Ectodermal cell (in vitro differentiated cells): ENCODE results near the gene SGMS1.

Experiments used
- H3K27ac ChIP-seq: 2 replicates; pipeline ENCODE4 v1.7.0; 2013; ENCODE audit warnings: mild to moderate bottlenecking, low read depth, low read length; ENCODE audit not compliant: insufficient read depth, poor library complexity, severe bottlenecking
- H3K27me3 ChIP-seq: 2 replicates; pipeline ENCODE4 v1.7.0; 2013; ENCODE audit warnings: mild to moderate bottlenecking, low read length; ENCODE audit not compliant: insufficient read depth, control insufficient read depth, poor library complexity, severe bottlenecking
- H3K36me3 ChIP-seq: one replicate; pipeline ENCODE4 v1.7.0; 2013; ENCODE audit warnings: low read length; ENCODE audit not compliant: control insufficient read depth, insufficient read depth
- H3K4me1 ChIP-seq: one replicate; pipeline ENCODE4 v1.7.0; 2013; ENCODE audit warnings: low read length; ENCODE audit not compliant: control insufficient read depth, insufficient read depth
- H3K4me3 ChIP-seq: 2 replicates; pipeline ENCODE4 v1.7.0; 2013; ENCODE audit warnings: low read depth, low read length, control low read depth; ENCODE audit not compliant: insufficient read depth
- H3K9me3 ChIP-seq: 2 replicates; pipeline ENCODE4 v1.7.0; 2013; ENCODE audit warnings: mild to moderate bottlenecking, low read length, moderate library complexity; ENCODE audit not compliant: control insufficient read depth
- WGBS, 2 experiments: methylation state at CpG; one replicate each; pipeline ENCODE4 v1.1.7; 2013; ENCODE audit warnings: missing lambda C conversion rate in 2 of 2; 5-methylcytosine and 5-hydroxymethylcytosine counted together

Gene SGMS1

DNA sequence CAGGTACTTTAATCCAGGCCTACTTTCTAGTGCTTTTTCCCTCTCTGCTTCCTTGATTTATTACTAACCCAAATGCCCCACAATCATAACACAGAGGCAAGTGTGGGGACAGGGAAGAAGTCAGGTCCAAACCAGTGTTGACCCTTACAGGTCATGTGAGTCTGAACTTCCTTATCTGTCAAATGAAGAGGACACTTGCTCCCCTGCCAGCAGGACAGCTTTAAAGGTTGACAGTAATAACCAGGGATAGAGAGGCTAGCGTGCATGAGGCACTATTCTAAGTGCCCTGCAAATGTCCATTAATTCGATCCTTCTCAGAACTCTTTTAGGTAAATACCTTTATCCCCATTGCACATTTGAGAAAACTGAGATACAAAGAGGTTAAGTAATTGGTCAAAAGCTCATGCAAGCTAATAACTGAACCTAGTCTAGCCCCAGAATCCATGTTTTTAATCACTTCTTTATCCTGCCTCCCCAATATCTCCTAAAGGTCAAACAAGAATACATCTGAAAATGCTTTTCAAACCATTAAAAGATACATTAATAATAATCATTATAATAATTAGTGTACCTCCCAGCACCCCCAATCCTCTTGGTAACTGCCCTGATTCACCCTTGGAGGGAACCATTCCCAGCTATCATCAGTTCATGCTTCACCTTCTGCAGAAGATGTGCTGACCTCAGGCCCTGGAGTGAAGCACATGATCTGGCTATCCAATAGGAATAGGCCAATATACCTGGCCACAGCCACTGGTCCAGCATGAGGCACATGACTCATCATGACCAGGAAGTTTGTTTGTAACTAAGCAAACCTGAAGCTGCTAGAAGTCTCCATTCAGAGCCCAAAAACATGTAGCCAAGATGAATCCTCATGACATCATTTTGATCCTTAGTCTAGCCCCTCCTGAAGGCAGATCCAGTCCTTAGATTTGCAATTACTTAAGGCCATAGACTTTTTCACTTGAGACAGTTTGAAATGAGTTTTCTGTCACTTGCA lies 40.7 kb downstream of the SGMS1 start:
- Histone ChIP-seq H3K4me1 (no peaks in the 10 kb centered on the region), H3K36me3 (no peaks in the 10 kb centered on the region), H3K9me3 (no peaks in the 10 kb centered on the region), H3K4me3 (no peak overlapping the region), H3K27me3 (no peaks in the 10 kb centered on the region), H3K27ac (no peak overlapping the region)
- WGBS, 2 experiments = 89 to 95% methylated on average over 2 of the region's 2 CpGs

DNA sequence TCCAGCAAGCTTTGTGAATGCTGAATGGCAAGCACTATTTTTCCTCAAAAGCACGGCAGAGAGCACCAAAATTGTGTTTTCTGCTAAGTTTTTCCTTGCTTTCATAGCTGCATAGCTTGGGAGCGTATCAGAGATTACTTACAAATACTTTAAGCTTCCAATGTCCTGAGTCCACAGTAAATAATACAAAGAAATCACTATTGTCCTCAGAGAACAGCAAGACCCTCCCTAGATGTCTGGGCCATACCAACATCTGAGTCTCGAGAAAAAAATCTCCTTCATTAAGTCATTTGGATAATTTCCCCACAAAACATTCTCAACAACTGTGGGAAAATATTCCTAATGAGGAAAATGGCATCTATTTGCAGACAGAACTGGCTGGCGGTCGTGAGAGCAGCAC lies 41.7 kb downstream of the SGMS1 start:
- no peak overlapping the region for H3K4me3 ChIP-seq
- no peak overlapping the region for H3K27ac ChIP-seq
- no peaks in the 10 kb centered on the region for H3K36me3 ChIP-seq
- H3K4me1 ChIP-seq = no peaks in the 10 kb centered on the region
- 84 to 89% methylated on average over 5 of the region's 5 CpGs for WGBS, 2 experiments
- no peaks in the 10 kb centered on the region for H3K27me3 ChIP-seq
- no peaks in the 10 kb centered on the region for H3K9me3 ChIP-seq

DNA sequence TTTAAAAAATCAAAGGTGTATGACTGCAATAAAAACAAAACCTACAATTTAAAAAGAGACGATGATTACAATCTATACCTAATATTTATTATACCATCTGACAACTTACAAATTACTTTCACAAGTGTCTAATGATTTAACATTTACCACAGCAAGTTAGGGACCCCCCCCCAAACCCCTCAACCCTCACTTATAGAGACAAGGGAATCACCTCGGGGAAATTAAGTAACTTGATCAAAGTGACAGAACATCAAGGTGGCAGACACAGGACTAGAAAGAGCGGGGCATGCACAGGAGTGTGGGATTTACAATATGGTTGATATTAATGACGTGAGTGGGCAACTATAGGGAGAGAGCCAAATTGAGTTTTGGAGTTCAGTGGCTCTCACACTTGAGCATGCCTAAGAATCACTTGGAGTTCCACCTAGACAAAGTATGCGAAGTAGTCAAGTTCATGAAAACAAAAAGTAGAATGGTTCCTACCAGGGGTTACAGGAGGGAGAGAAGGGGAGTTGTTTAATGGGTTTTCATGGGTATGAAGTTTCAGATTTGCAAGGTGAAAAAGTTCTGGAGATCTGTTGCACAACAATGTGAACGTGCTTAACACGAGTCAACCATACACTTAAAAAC lies 43.4 kb downstream of the SGMS1 start:
- Histone ChIP-seq H3K27ac (no peak overlapping the region), H3K4me1 (no peaks in the 10 kb centered on the region), H3K36me3 (no peaks in the 10 kb centered on the region), H3K4me3 (no peak overlapping the region), H3K9me3 (no peaks in the 10 kb centered on the region), H3K27me3 (no peaks in the 10 kb centered on the region)
- WGBS, 2 experiments = 95 to 96% methylated on average over 5 to 7 of the region's 7 CpGs

DNA sequence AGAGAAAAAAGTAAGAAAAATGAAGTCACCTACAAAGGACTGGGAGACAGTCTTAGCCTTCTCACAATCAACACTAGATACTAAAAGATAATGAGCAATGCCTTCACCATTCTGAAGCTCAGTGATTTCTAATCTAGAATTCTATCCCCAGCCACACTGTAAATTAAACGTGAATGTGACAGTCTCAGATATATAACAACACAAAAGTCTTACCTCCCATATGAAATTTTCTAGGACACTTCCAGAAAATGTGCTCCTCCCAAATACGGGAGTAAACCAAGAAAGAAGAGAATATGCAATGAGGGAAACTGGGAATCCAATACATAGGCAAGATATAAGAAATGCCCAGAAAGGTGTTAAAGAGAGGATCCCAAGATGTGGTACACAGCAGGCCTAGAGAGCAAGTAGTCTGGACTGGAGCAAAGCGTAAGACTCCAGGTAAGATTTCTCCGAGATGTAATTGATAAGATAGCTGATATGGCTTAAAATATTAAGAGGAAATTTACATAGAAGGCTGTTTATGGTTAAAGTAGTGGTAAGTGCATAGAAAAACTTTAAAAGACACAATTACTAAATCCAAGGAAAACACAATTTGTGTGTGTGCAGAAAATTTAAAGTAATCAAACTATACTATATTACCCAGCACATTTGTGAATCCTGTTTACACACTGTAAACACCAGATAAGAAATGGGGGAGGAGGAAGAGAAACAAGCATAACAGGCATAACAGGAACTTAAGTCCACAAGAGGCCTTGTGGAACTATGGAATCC lies 44.1 kb downstream of the SGMS1 start:
- 89 to 94% methylated on average over 4 of the region's 4 CpGs for WGBS, 2 experiments
- Histone ChIP-seq H3K27ac (no peak overlapping the region), H3K9me3 (no peaks in the 10 kb centered on the region), H3K4me3 (no peak overlapping the region), H3K4me1 (no peaks in the 10 kb centered on the region), H3K36me3 (no peaks in the 10 kb centered on the region), H3K27me3 (no peaks in the 10 kb centered on the region)

DNA sequence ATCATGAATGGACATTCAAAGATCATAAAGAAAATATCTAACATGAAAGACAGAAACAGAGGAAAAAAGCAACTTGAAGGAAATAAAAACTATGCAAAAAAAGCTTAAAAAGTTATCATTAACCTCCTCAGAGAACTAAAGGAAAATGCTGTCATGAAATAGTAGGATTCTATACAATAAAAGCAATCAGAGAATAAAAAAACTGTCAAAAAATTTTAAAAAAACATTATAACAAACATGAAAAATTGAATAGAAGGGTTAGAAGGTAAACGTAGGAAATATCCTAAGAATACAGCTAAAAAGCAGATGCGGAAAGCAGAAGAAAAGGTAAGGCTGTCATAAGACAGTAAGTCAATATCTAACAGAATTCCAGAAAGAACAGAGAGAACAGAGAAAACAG lies 44.8 kb downstream of the SGMS1 start:
- H3K9me3 ChIP-seq = no peaks in the 10 kb centered on the region
- H3K27me3 ChIP-seq = no peaks in the 10 kb centered on the region
- H3K27ac ChIP-seq = no peak overlapping the region
- WGBS, 2 experiments = 96 to 100% methylated on average over 2 of the region's 2 CpGs
- H3K4me3 ChIP-seq = no peak overlapping the region
- no peaks in the 10 kb centered on the region for H3K36me3 ChIP-seq
- H3K4me1 ChIP-seq = no peaks in the 10 kb centered on the region

DNA sequence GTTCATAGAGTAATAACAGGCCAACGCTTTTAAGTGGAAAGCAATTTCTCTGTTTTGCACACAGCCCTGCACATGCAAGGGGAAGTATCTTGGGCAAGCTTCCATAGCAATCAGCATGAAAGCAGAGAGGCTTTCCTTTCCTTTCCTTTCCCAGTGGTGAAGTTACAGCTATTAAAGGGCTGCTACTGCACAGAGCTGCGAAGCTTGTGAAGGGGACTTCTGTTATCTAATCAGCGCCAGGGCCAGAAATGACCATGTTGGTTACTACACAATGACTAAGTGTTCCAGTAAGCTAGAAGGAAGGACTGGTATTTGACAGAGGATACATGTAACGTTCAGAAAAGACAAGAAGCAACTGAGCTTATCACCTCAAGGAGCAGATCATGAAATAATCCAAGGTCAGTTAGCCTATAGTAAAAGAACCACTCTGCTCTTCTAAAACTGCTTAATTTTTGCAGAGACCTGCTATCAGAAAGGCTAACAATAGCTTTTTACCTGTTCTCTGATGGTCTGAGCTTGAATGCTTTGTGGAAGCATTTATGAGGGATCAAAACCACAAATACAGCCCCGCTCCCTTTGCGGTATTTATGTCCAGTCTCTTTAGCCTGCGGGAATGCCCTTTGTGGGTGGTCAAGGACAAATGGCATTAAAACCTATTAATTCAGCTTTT lies 45.9 kb downstream of the SGMS1 start:
- no peaks in the 10 kb centered on the region for H3K4me1 ChIP-seq
- no peak overlapping the region for H3K27ac ChIP-seq
- H3K36me3 ChIP-seq = no peaks in the 10 kb centered on the region
- no peak overlapping the region for H3K4me3 ChIP-seq
- no peaks in the 10 kb centered on the region for H3K27me3 ChIP-seq
- no peaks in the 10 kb centered on the region for H3K9me3 ChIP-seq
- 87 to 88% methylated on average over 7 of the region's 7 CpGs for WGBS, 2 experiments

DNA sequence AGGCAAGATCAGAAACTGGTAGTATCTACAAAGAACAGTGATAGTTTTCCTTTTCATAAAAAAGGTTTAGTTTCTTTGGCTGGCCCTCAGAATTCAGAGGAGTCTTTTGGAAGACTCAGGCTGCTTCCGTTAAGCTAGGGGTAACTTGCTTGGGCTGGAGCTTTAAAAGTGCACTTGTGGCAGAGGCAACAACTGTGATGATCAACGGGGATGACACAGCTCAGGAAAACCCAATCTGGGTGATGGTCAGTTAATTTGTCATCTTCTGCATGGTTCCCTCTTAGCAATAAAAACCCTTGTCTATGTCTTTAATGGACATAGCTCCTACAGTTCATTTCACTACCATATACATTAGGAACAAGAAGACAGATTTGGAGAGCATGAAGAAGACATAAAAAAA lies 46.7 kb downstream of the SGMS1 start:
- no peaks in the 10 kb centered on the region for H3K4me1 ChIP-seq
- 91 to 94% methylated on average over 2 of the region's 2 CpGs for WGBS, 2 experiments
- H3K27ac ChIP-seq = no peak overlapping the region
- H3K9me3 ChIP-seq = no peaks in the 10 kb centered on the region
- no peaks in the 10 kb centered on the region for H3K27me3 ChIP-seq
- no peaks in the 10 kb centered on the region for H3K36me3 ChIP-seq
- no peak overlapping the region for H3K4me3 ChIP-seq

DNA sequence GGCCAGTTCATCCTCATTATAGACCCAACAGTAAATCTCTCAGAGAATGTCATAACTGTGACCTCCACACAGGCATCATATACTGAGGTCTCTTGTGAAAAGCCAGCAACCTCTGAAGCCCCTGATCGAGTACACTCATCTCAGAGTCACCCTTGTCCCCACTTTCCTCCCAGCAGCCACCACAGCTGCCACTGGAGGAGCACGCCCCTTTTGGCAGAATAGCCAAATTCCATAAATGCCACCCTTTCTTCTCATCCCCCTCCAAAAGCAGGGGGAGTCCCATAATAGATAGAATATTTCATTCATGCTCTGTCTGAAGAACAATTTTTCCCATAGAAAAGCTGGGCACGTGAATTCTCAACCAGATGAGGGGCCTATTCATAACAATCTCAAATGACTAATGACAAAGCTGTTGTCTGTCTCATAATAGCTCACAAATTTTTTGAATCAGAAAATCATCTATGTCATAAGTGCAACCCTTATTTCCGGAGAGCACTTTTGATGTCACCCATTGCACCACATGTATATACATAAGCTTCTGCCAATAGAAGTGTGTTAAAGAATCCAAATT lies 47.4 kb downstream of the SGMS1 start:
- no peaks in the 10 kb centered on the region for H3K27me3 ChIP-seq
- no peak overlapping the region for H3K4me3 ChIP-seq
- no peak overlapping the region for H3K27ac ChIP-seq
- no peaks in the 10 kb centered on the region for H3K4me1 ChIP-seq
- no peaks in the 10 kb centered on the region for H3K9me3 ChIP-seq
- no peaks in the 10 kb centered on the region for H3K36me3 ChIP-seq
- WGBS, 2 experiments = 88 to 94% methylated on average over 4 of the region's 4 CpGs

DNA sequence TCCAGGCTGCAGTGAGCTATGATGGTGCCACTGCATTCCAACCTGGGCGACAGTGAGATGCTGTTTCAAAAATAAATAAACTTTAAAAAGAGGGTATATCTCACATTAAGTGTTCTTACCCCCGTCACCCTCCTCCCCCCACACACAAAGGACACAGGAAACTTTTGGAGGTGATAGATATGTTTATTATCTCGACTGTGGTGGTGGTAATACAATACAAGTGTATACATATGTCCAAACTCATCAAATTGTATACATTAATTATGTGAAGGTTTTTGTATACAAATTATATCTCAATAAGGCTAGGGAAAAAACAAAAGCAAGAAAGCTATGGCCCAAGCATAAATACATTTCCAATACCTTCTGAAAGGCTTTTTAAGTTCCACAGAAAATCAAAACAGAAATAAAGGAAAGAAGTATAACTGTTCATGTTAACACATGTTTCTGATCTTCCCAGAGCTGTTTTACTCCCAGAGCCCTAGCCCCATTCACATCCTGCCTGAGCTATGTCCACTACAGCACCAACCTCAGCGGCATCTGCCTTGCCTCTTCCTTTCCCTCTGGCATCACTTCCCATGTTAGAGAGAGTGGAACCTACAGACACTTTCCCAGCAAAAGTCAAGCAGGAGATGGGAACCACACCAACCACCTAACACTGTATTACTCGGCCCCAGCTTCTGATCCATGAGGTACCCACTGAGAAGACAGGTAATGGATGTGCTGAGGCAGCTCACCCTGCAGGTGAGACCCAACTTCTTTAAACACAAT lies 48.1 kb downstream of the SGMS1 start:
- H3K36me3 ChIP-seq = no peaks in the 10 kb centered on the region
- H3K9me3 ChIP-seq = no peaks in the 10 kb centered on the region
- no peaks in the 10 kb centered on the region for H3K27me3 ChIP-seq
- H3K4me1 ChIP-seq = no peaks in the 10 kb centered on the region
- WGBS, 2 experiments = 87 to 96% methylated on average over 2 to 3 of the region's 5 CpGs
- no peak overlapping the region for H3K4me3 ChIP-seq
- H3K27ac ChIP-seq = no peak overlapping the region
